H1 (cell line): Measurements from ENCODE around the gene CST5. TPM values are rescaled to one million over a fixed set of nuclear protein-coding genes. Genes with fewer than 3 reads are reported as not detected.

Source experiments
- CTCF ChIA-PET: fragments of 300-600 bp; sonication (Branson Sonifier 250); formaldehyde crosslinking; loops from one replicate; lab custom pipeline; 2021; ENCODE audit not compliant: partially characterized antibody; lab: Charles Lee
- POLR2A ChIA-PET: fragments of 300-600 bp; sonication (Branson Sonifier 250); formaldehyde crosslinking; loops from one replicate; lab custom pipeline; 2021; ENCODE audit warnings: inconsistent platforms; ENCODE audit not compliant: partially characterized antibody; lab: Charles Lee
- DNase-seq, 2 experiments: peaks; one replicate each; pipeline versions ENCODE4 v3.0.0 to v3.0.0-alpha.2; 2010 to 2022; ENCODE audit warnings: low spot score in 2 of 2, low read depth in 1 of 2, mixed read lengths in 1 of 2
- FAIRE-seq: peaks from 2 replicates; lab custom pipeline; 2011; peaks lifted over from hg19 to GRCh38; lab: Jason Lieb, UNC
- H2AFZ ChIP-seq: 2 replicates; pipeline ENCODE4 v1.8.1; 2012; ENCODE audit warnings: low read length, inconsistent platforms
- H2AK5ac ChIP-seq: 2 replicates; pipeline ENCODE4 v1.6.1; 2013; ENCODE audit warnings: low read depth, low read length
- H2BK120ac ChIP-seq: replicated peaks from 2 replicates; pipeline ENCODE3; 2013; ENCODE audit warnings: low read depth, low read length, inconsistent platforms
- H2BK12ac ChIP-seq: 2 replicates; pipeline ENCODE4 v1.6.1; 2013; ENCODE audit warnings: low read depth, low read length
- H2BK15ac ChIP-seq: 2 replicates; pipeline ENCODE4 v1.6.1; 2013; ENCODE audit warnings: low read length
- H2BK20ac ChIP-seq: 2 replicates; pipeline ENCODE4 v1.6.1; 2013; ENCODE audit warnings: low read length
- H2BK5ac ChIP-seq: 2 replicates; pipeline ENCODE4 v1.6.1; 2013; ENCODE audit warnings: low read depth, low read length
- H3K14ac ChIP-seq: 2 replicates; pipeline ENCODE4 v1.6.1; 2013; ENCODE audit warnings: inconsistent platforms; ENCODE audit not compliant: insufficient read length
- H3K18ac ChIP-seq: 2 replicates; pipeline ENCODE4 v1.6.1; 2013; ENCODE audit warnings: low read length; ENCODE audit errors: extremely low read depth
- H3K23ac ChIP-seq: 2 replicates; pipeline ENCODE4 v1.6.1; 2013; ENCODE audit warnings: inconsistent platforms; ENCODE audit not compliant: insufficient read length
- H3K23me2 ChIP-seq: 2 replicates; pipeline ENCODE4 v1.6.1; 2013; ENCODE audit warnings: low read depth, low read length
- H3K27ac ChIP-seq: 2 replicates; pipeline ENCODE4 v1.6.1; 2011; ENCODE audit warnings: low read depth, low read length, inconsistent platforms
- H3K27me3 ChIP-seq, 4 experiments: replicated peaks in 1 of 4; 1 replicate in 1 of 4; 2 replicates in 3 of 4; pipeline versions ENCODE4 v1.6.1 to v1.8.1; 2011 to 2013; ENCODE audit warnings: low read length in 3 of 4, mild to moderate bottlenecking in 3 of 4, inconsistent platforms in 2 of 4, mixed read lengths in 2 of 4, moderate library complexity in 1 of 4; ENCODE audit not compliant: control insufficient read depth in 3 of 4, insufficient read depth in 3 of 4; ENCODE audit errors: extremely low read depth in 1 of 4
- H3K36me3 ChIP-seq, 4 experiments: 2 replicates each; pipeline versions ENCODE4 v1.6.1 to v1.8.1; 2011 to 2013; ENCODE audit warnings: mild to moderate bottlenecking in 4 of 4, low read length in 3 of 4, moderate library complexity in 2 of 4, control low read depth in 1 of 4, inconsistent platforms in 1 of 4; ENCODE audit not compliant: insufficient read depth in 4 of 4, control insufficient read depth in 2 of 4
- H3K4ac ChIP-seq: replicated peaks from 2 replicates; pipeline ENCODE3; 2013; ENCODE audit warnings: low read length, low read depth, mixed read lengths, inconsistent platforms; ENCODE audit not compliant: insufficient read length
- H3K4me1 ChIP-seq, 4 experiments: replicated peaks in 1 of 4; 1 replicate in 1 of 4; 2 replicates in 3 of 4; pipeline versions ENCODE4 v1.6.1 to v1.8.1; 2011 to 2013; ENCODE audit warnings: low read length in 3 of 4, inconsistent platforms in 2 of 4, mixed read lengths in 1 of 4; ENCODE audit not compliant: insufficient read depth in 4 of 4, control insufficient read depth in 3 of 4
- H3K4me2 ChIP-seq, 2 experiments: 2 replicates each; pipeline versions ENCODE4 v1.6.1 to v1.8.1; 2011 to 2013; ENCODE audit warnings: low read depth in 2 of 2, low read length in 2 of 2, control low read depth in 1 of 2, inconsistent platforms in 1 of 2, mild to moderate bottlenecking in 1 of 2; ENCODE audit not compliant: insufficient read depth in 1 of 2
- H3K4me3 ChIP-seq, 4 experiments: fragments of 200-600, 300-600 bp in 1 of 4; sonication (generic), shearing (Covaris generic), sonication (Bioruptor Twin) in 1 of 4; 2 replicates each; pipeline versions ENCODE4 v1.5.1 to v1.8.1; 2011 to 2016; ENCODE audit warnings: low read length in 4 of 4, low read depth in 3 of 4, control low read depth in 2 of 4, inconsistent platforms in 2 of 4, mild to moderate bottlenecking in 2 of 4, mixed read lengths in 1 of 4, moderate library complexity in 1 of 4; ENCODE audit not compliant: insufficient read depth in 2 of 4; ENCODE audit errors: extremely low read depth in 1 of 4
- H3K56ac ChIP-seq: replicated peaks from 2 replicates; pipeline ENCODE3; 2013; ENCODE audit warnings: low read depth, mild to moderate bottlenecking, mixed read lengths, low read length, inconsistent platforms; ENCODE audit not compliant: insufficient read length
- H3K79me1 ChIP-seq: 2 replicates; pipeline ENCODE4 v1.6.1; 2013; ENCODE audit warnings: low read depth, low read length, control low read depth
- H3K79me2 ChIP-seq, 2 experiments: 2 replicates each; pipeline versions ENCODE4 v1.6.1 to v1.8.1; 2012 to 2013; ENCODE audit warnings: low read length in 2 of 2, mild to moderate bottlenecking in 2 of 2, inconsistent platforms in 1 of 2; ENCODE audit not compliant: insufficient read depth in 2 of 2, control insufficient read depth in 1 of 2
- H3K9ac ChIP-seq, 4 experiments: replicated peaks in 1 of 4; 1 replicate in 1 of 4; 2 replicates in 3 of 4; pipeline versions ENCODE4 v1.6.1 to v1.8.1; 2011 to 2013; ENCODE audit warnings: low read depth in 3 of 4, low read length in 3 of 4, control low read depth in 2 of 4, mild to moderate bottlenecking in 2 of 4, moderate library complexity in 2 of 4, inconsistent platforms in 1 of 4; ENCODE audit errors: extremely low read depth in 1 of 4
- H3K9me3 ChIP-seq, 2 experiments: 2 replicates each; pipeline versions ENCODE4 v1.6.1 to v1.8.1; 2012 to 2013; ENCODE audit warnings: mild to moderate bottlenecking in 2 of 2, moderate library complexity in 2 of 2, control low read depth in 1 of 2, inconsistent platforms in 1 of 2, low read depth in 1 of 2, low read length in 1 of 2, mixed read lengths in 1 of 2; ENCODE audit not compliant: insufficient read depth in 2 of 2
- H4K20me1 ChIP-seq, 2 experiments: replicated peaks in 1 of 2; 2 replicates each; pipeline versions ENCODE3 to v1.8.1; 2011 to 2013; ENCODE audit warnings: inconsistent platforms in 2 of 2, low read length in 2 of 2, mild to moderate bottlenecking in 1 of 2; ENCODE audit not compliant: insufficient read depth in 2 of 2, control insufficient read depth in 1 of 2
- H4K5ac ChIP-seq: 2 replicates; pipeline ENCODE4 v1.6.1; 2013; ENCODE audit warnings: low read length, low read depth, mixed read lengths, inconsistent platforms; ENCODE audit not compliant: insufficient read length
- H4K8ac ChIP-seq: 2 replicates; pipeline ENCODE4 v1.8.0; 2013; ENCODE audit warnings: mild to moderate bottlenecking, moderate library complexity, low read length, inconsistent platforms; ENCODE audit not compliant: insufficient read depth; ENCODE audit errors: extremely low read depth
- H4K91ac ChIP-seq: replicated peaks from 2 replicates; pipeline ENCODE3; 2013; ENCODE audit warnings: low read length, mixed read lengths, inconsistent platforms; ENCODE audit not compliant: insufficient read length
- EP300 ChIP-seq, 2 experiments: IDR thresholded peaks; 1 replicate in 1 of 2; 2 replicates in 1 of 2; pipeline ENCODE4 v1.6.1; 2011 to 2012; ENCODE audit warnings: low read depth in 2 of 2, low read length in 2 of 2, mild to moderate bottlenecking in 2 of 2, borderline replicate concordance in 1 of 2, inconsistent platforms in 1 of 2, moderate library complexity in 1 of 2
- EZH2 ChIP-seq: fragments of 200-600 bp; sonication (generic); IDR thresholded peaks from 2 replicates; pipeline ENCODE4 v1.7.1; 2012; ENCODE audit warnings: low read depth, mild to moderate bottlenecking, moderate library complexity, low read length, inconsistent platforms; ENCODE audit not compliant: severe bottlenecking
- RBBP5 ChIP-seq: IDR thresholded peaks from 2 replicates; pipeline ENCODE4 v1.7.1; 2012; ENCODE audit warnings: low read depth, mild to moderate bottlenecking, inconsistent platforms, low read length, moderate library complexity, borderline replicate concordance
- WGBS, 2 experiments: shearing (Covaris generic) in 1 of 2; methylation state at CpG; one replicate each; pipeline versions ENCODE4 v1.1.6 to v1.1.7; 2013 to 2015; ENCODE audit warnings: low lambda C conversion rate in 2 of 2, mixed read lengths in 2 of 2, inconsistent platforms in 1 of 2, low coverage in 1 of 2, missing lambda C conversion rate in 1 of 2; ENCODE audit not compliant: insufficient replicate concordance in 2 of 2, insufficient coverage in 1 of 2, insufficient read length in 1 of 2; ENCODE audit errors: extremely low coverage in 1 of 2, missing lambda C conversion rate in 1 of 2; 5-methylcytosine and 5-hydroxymethylcytosine counted together
- polyA plus RNA-seq, 7 experiments: library from polyadenylated mRNA; depleted of rRNA in 3 of 7; stranded (reverse) in 5 of 7; unstranded in 2 of 7; fragments of >200 nt in 5 of 7; fragments of 200-250 nt in 2 of 7; gene quantifications; 1 replicate in 5 of 7; 2 replicates in 1 of 7; 4 replicates in 1 of 7; pipeline versions ENCODE4 v1.2.1 to v1.2.3, GENCODE V29; 2011 to 2013; ENCODE audit warnings: missing spikeins in 2 of 7, mixed read lengths in 2 of 7
- total RNA-seq: library from RNA; stranded (reverse); fragmentation: NEBNext Ultra II Directional; extraction: Animal tissue kit (Norgen Biotek cat#: 25700); gene quantifications from 2 replicates; pipeline ENCODE4 v1.2.1, GENCODE V29; 2021
- TF ChIP-seq, protein P1 (sequence below): IDR thresholded peaks from 2 replicates; pipeline ENCODE4 v1.6.1; 2012; ENCODE audit warnings: inconsistent platforms

Gene CST5
- total and polyA plus RNA-seq, 2 of the 8 experiments (the other 6 are each of a cell fraction or from before 2014, with no cell fraction given), result not detected

DNA sequence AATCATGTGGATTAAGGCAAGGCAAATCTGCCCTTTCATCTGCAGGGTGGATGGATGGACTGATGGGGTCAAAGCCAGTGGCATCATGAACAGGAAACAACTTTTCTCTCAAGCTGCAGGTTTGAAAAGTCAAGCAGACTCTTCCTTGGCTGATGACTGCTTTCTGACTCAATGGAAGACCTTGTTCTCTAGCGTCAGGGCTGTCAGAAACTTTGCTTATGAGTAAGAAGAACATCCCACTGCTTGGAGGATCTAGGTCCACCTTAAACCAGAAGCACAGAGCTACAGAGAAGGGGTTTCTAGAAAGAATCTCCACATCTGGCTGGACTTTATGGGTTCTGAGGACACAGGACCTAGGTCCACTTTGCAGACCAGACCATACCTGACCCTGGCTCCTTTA lies 36.3 kb upstream of the CST5 start:
- Histone ChIP-seq H3K4ac (no peak overlapping the region), H4K20me1 (no peaks in the 10 kb centered on the region), H3K14ac (no peak overlapping the region), H2BK5ac (no peak overlapping the region), H3K4me1 (peaks cover 0 to 4% (median 1%) of the 10 kb centered on the region in 4 experiments; a peak in 2 of 7 replicates), H3K27ac (no peak overlapping the region), H2AFZ (no peak overlapping the region), H3K18ac (no peak overlapping the region; the same call in 1 of the 2 replicates), H4K8ac (no peak overlapping the region), H3K36me3 (no peaks in the 10 kb centered on the region), H3K9me3 (no peaks in the 10 kb centered on the region), H2BK12ac (no peak overlapping the region), H3K23ac (no peak overlapping the region), H3K79me1 (no peaks in the 10 kb centered on the region), H4K5ac (no peak overlapping the region), H3K4me3 (no peak overlapping the region), H3K79me2 (no peaks in the 10 kb centered on the region), H3K4me2 (no peak overlapping the region), H2BK15ac (no peak overlapping the region), H3K9ac (no peak overlapping the region), H2AK5ac (no peak overlapping the region), H4K91ac (no peak overlapping the region), H2BK20ac (no peak overlapping the region), H3K23me2 (no peaks in the 10 kb centered on the region; the same call in 1 of the 2 replicates), H3K56ac (no peak overlapping the region), H3K27me3 (no peaks in the 10 kb centered on the region), H2BK120ac (no peak overlapping the region)
- TF ChIP-seq RBBP5 (no peak), EP300 (IDR thresholded peaks at IDR 0.05; ENCODE audit: borderline replicate concordance in 1 of 2, low read depth in 2 of 2, low read length in 2 of 2) (no peak), EZH2 (no peak)
- TF ChIP-seq, protein P1, sequence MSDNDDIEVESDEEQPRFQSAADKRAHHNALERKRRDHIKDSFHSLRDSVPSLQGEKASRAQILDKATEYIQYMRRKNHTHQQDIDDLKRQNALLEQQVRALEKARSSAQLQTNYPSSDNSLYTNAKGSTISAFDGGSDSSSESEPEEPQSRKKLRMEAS, result no peak
- ChIA-PET POLR2A (no interaction called here), CTCF (interaction anchor here (0.8 kb wide), 1 partner anchor 26 kb away, joined by 3 read pairs; no protein-coding TSS in a partner anchor)
- no peak for DNase-seq
- FAIRE-seq, result no peak
- 88% methylated on average over 1 of the region's 1 CpG; no CpG with 5 or more reads in 1 of the 2 experiments for WGBS, 2 experiments
